ENCODE results near the gene SLC25A14.

DNA sequence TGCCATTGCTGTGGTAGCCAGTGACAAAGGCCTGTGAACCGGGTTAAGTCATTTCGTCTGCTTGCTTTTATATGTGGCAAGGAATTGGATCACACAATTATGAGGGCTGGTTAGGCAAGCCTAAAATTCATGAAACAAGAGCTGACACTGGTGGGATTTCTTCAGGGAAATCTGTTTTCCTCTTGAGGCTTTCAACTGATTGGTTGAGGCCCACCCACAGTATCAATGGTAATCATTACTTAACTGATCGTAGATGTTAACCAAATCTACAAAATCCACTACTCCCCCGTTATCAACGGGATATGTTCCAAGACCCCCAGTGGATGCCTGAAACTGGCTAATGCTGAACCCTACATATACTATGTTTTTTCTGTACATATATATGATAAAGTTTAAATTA is 75.1 kb downstream of the SLC25A14 start:
- TF ChIP-seq EZH2 (IDR thresholded peaks at IDR 0.05; ENCODE audit: insufficient read depth, poor library complexity, severe bottlenecking), result no peak
- no peak for TF ChIP-seq EZH2phosphoT487 (IDR thresholded peaks at IDR 0.05; ENCODE audit: insufficient read depth, low read depth)
